HEK293 (cell line): ENCODE data around the gene AFF2.

Experiments used
- CTCF ChIA-PET: fragments of 350-600 bp; formaldehyde crosslinking; extraction: SDS; loops from one replicate; lab custom pipeline; 2021; ENCODE audit warnings: antibody characterized with exemption; lab: Yijun Ruan, JAX
- POLR2A ChIA-PET: fragments of 300-600 bp; formaldehyde crosslinking; extraction: SDS; loops from one replicate; lab custom pipeline; 2020; ENCODE audit warnings: antibody characterized with exemption, inconsistent platforms; lab: Yijun Ruan, JAX
- H3K27ac ChIP-seq: fragments of 200-500 bp; sonication (Bioruptor generic); 2 replicates; pipeline ENCODE4 v1.5.1; 2014; ENCODE audit warnings: low read depth, low read length, control low read depth, inconsistent platforms; ENCODE audit errors: extremely low read depth
- H3K36me3 ChIP-seq, 2 experiments: fragments of 200-500 bp in 1 of 2; sonication (Bioruptor generic) in 1 of 2; 1 replicate in 1 of 2; 2 replicates in 1 of 2; pipeline ENCODE4 v1.5.1; 2014 to 2017; ENCODE audit warnings: inconsistent platforms in 2 of 2, low read length in 2 of 2; ENCODE audit not compliant: control insufficient read depth in 2 of 2, insufficient read depth in 1 of 2
- H3K4me1 ChIP-seq: fragments of 200-500 bp; sonication (Bioruptor generic); 2 replicates; pipeline ENCODE4 v1.5.1; 2014; ENCODE audit warnings: mild to moderate bottlenecking, low read length, inconsistent platforms; ENCODE audit not compliant: control insufficient read depth, insufficient read depth
- H3K4me3 ChIP-seq: 2 replicates; pipeline ENCODE4 v1.5.1; 2011; ENCODE audit warnings: low read depth, mild to moderate bottlenecking, control low read depth, low read length, moderate library complexity
- H3K9me3 ChIP-seq: fragments of 200-500 bp; sonication (Bioruptor generic); 2 replicates; pipeline ENCODE4 v1.5.1; 2014; ENCODE audit warnings: low read depth, low read length, inconsistent platforms; ENCODE audit not compliant: control insufficient read depth, insufficient read depth
- ATF2 ChIP-seq: fragments of 450-650 bp; formaldehyde crosslinking; IDR thresholded peaks from 2 replicates; pipeline ENCODE4 v1.5.1; 2016; ENCODE audit warnings: missing biosample characterization, missing genetic modification characterization, low read depth
- FEZF1 ChIP-seq: fragments of 450-650 bp; formaldehyde crosslinking; IDR thresholded peaks from 2 replicates; pipeline ENCODE4 v1.5.1; 2016; ENCODE audit warnings: missing biosample characterization, missing genetic modification characterization
- IKZF3 ChIP-seq: fragments of 450-650 bp; IDR thresholded peaks from 2 replicates; pipeline ENCODE4 v1.5.0; 2018; ENCODE audit warnings: missing biosample characterization, mild to moderate bottlenecking, missing genetic modification characterization, moderate library complexity
- KLF7 ChIP-seq: fragments of 450-650 bp; formaldehyde crosslinking; IDR thresholded peaks from 2 replicates; pipeline ENCODE4 v1.5.1; 2016; ENCODE audit warnings: missing biosample characterization, missing genetic modification characterization, borderline replicate concordance
- MYNN ChIP-seq: fragments of 450-650 bp; formaldehyde crosslinking; IDR thresholded peaks from 2 replicates; pipeline ENCODE4 v1.5.1; 2016; ENCODE audit warnings: missing biosample characterization, missing genetic modification characterization, borderline replicate concordance
- PRDM1 ChIP-seq: fragments of 450-650 bp; formaldehyde crosslinking; IDR thresholded peaks from 2 replicates; pipeline ENCODE4; 2016; ENCODE audit warnings: missing biosample characterization, missing genetic modification characterization
- PRDM4 ChIP-seq: fragments of 450-650 bp; formaldehyde crosslinking; IDR thresholded peaks from 2 replicates; pipeline ENCODE4 v1.5.1; 2017; ENCODE audit warnings: missing biosample characterization, missing genetic modification characterization
- ZBTB8A ChIP-seq: fragments of 450-650 bp; formaldehyde crosslinking; IDR thresholded peaks from 2 replicates; pipeline ENCODE4 v1.5.1; 2016; ENCODE audit warnings: missing biosample characterization, missing genetic modification characterization
- ZEB2 ChIP-seq: fragments of 450-650 bp; formaldehyde crosslinking; IDR thresholded peaks from 2 replicates; pipeline ENCODE4 v1.5.1; 2016; ENCODE audit warnings: missing biosample characterization, missing genetic modification characterization
- ZNF10 ChIP-seq: fragments of 450-650 bp; formaldehyde crosslinking; IDR thresholded peaks from 2 replicates; pipeline ENCODE4 v1.5.1; 2017; ENCODE audit warnings: missing biosample characterization, missing genetic modification characterization
- ZNF140 ChIP-seq: fragments of 450-650 bp; formaldehyde crosslinking; IDR thresholded peaks from 2 replicates; pipeline ENCODE4 v1.5.1; 2016; ENCODE audit warnings: missing biosample characterization, missing genetic modification characterization
- ZNF184 ChIP-seq: fragments of 450-650 bp; IDR thresholded peaks from 2 replicates; pipeline ENCODE4 v1.5.1; 2018; ENCODE audit warnings: missing biosample characterization, mild to moderate bottlenecking, missing genetic modification characterization
- ZNF2 ChIP-seq: fragments of 450-650 bp; formaldehyde crosslinking; IDR thresholded peaks from 2 replicates; pipeline ENCODE4 v1.5.1; 2016; ENCODE audit warnings: missing biosample characterization, missing genetic modification characterization
- ZNF202 ChIP-seq: fragments of 450-650 bp; formaldehyde crosslinking; IDR thresholded peaks from 2 replicates; pipeline ENCODE4 v1.5.1; 2016; ENCODE audit warnings: missing biosample characterization, missing genetic modification characterization, borderline replicate concordance
- ZNF221 ChIP-seq: fragments of 450-650 bp; formaldehyde crosslinking; IDR thresholded peaks from 2 replicates; pipeline ENCODE4 v1.5.1; 2017; ENCODE audit warnings: missing biosample characterization, missing genetic modification characterization, borderline replicate concordance
- ZNF274 ChIP-seq, 2 experiments: fragments of 200-500 bp in 1 of 2; fragments of 450-650 bp in 1 of 2; sonication (Bioruptor generic) in 1 of 2; formaldehyde crosslinking in 1 of 2; IDR thresholded peaks; 2 replicates each; pipeline versions ENCODE4 v1.5.1 to v1.6.1; 2014 to 2016; ENCODE audit warnings: borderline replicate concordance in 1 of 2, inconsistent platforms in 1 of 2, low read length in 1 of 2, missing biosample characterization in 1 of 2, missing genetic modification characterization in 1 of 2
- ZNF280C ChIP-seq: fragments of 450-650 bp; formaldehyde crosslinking; IDR thresholded peaks from 2 replicates; pipeline ENCODE4 v1.5.1; 2016; ENCODE audit warnings: missing biosample characterization, missing genetic modification characterization
- ZNF324 ChIP-seq: fragments of 450-650 bp; formaldehyde crosslinking; IDR thresholded peaks from 2 replicates; pipeline ENCODE4 v1.5.1; 2016; ENCODE audit warnings: missing biosample characterization, missing genetic modification characterization
- ZNF362 ChIP-seq: fragments of 450-650 bp; formaldehyde crosslinking; IDR thresholded peaks from 2 replicates; pipeline ENCODE4 v1.5.1; 2016; ENCODE audit warnings: missing biosample characterization, missing genetic modification characterization
- ZNF37A ChIP-seq: fragments of 450-650 bp; IDR thresholded peaks from 2 replicates; pipeline ENCODE4 v1.5.1; 2018; ENCODE audit warnings: missing biosample characterization, missing genetic modification characterization
- ZNF416 ChIP-seq: fragments of 450-650 bp; formaldehyde crosslinking; IDR thresholded peaks from 2 replicates; pipeline ENCODE4 v1.5.1; 2016; ENCODE audit warnings: missing biosample characterization, missing genetic modification characterization
- ZNF488 ChIP-seq: fragments of 450-650 bp; formaldehyde crosslinking; IDR thresholded peaks from 2 replicates; pipeline ENCODE4 v1.5.1; 2016; ENCODE audit warnings: missing biosample characterization, missing genetic modification characterization
- ZNF529 ChIP-seq: fragments of 450-650 bp; formaldehyde crosslinking; IDR thresholded peaks from 2 replicates; pipeline ENCODE4 v1.5.1; 2017; ENCODE audit warnings: missing genetic modification characterization, missing biosample characterization; ENCODE audit not compliant: insufficient replicate concordance
- ZNF530 ChIP-seq: fragments of 450-650 bp; formaldehyde crosslinking; IDR thresholded peaks from 2 replicates; pipeline ENCODE4 v1.5.1; 2016; ENCODE audit warnings: low read depth, missing biosample characterization, missing genetic modification characterization
- ZNF561 ChIP-seq: fragments of 450-650 bp; IDR thresholded peaks from 2 replicates; pipeline ENCODE4 v1.5.1; 2018; ENCODE audit warnings: missing biosample characterization, missing genetic modification characterization, borderline replicate concordance
- ZNF610 ChIP-seq: fragments of 450-650 bp; formaldehyde crosslinking; IDR thresholded peaks from 2 replicates; pipeline ENCODE4 v1.5.1; 2016; ENCODE audit warnings: missing biosample characterization, missing genetic modification characterization, borderline replicate concordance
- ZNF623 ChIP-seq: fragments of 450-650 bp; formaldehyde crosslinking; IDR thresholded peaks from 2 replicates; pipeline ENCODE4 v1.5.1; 2016; ENCODE audit warnings: missing biosample characterization, missing genetic modification characterization
- ZNF677 ChIP-seq: fragments of 450-650 bp; IDR thresholded peaks from 2 replicates; pipeline ENCODE4 v1.5.0; 2018; ENCODE audit warnings: missing biosample characterization, mild to moderate bottlenecking, missing genetic modification characterization, moderate library complexity
- ZXDB ChIP-seq: fragments of 450-650 bp; formaldehyde crosslinking; IDR thresholded peaks from 2 replicates; pipeline ENCODE4 v1.5.1; 2016; ENCODE audit warnings: missing biosample characterization, missing genetic modification characterization

AFF2 gene

GRCh38 chrX:148788449-148788848 is 288.0 kb downstream of the AFF2 start:
- POLR2A ChIA-PET, result no interaction called here
- H3K27ac ChIP-seq, result no peak overlapping the region
- no peaks in the 10 kb centered on the region for H3K9me3 ChIP-seq
- TF ChIP-seq ZNF623 (tag by site-specific recombination) (no peak), MYNN (tag by site-specific recombination) (no peak), ZNF324 (tag by site-specific recombination) (no peak), IKZF3 (tag by site-specific recombination) (no peak), ZNF561 (tag by site-specific recombination) (no peak), ZNF416 (no peak), ATF2 (tag by site-specific recombination) (no peak), PRDM1 (tag by site-specific recombination) (no peak), ZNF221 (no peak), ZNF530 (no peak), ZNF2 (tag by site-specific recombination) (no peak), ZXDB (no peak), ZNF280C (no peak), ZNF529 (tag by site-specific recombination) (no peak), ZNF610 (tag by site-specific recombination) (no peak)
- no peak overlapping the region for H3K4me3 ChIP-seq
- no peaks in the 10 kb centered on the region for H3K36me3 ChIP-seq
- H3K4me1 ChIP-seq, result no peaks in the 10 kb centered on the region
- CTCF ChIA-PET, result no interaction called here

- ChIA-PET POLR2A (no interaction called here), CTCF (no interaction called here)
- no peaks in the 10 kb centered on the region for H3K36me3 ChIP-seq
- no peak overlapping the region for H3K27ac ChIP-seq
- TF ChIP-seq ZNF202 (tag by site-specific recombination) (no peak), KLF7 (tag by site-specific recombination) (no peak), ZNF324 (tag by site-specific recombination) (no peak), ZNF10 (tag by site-specific recombination) (no peak), ZNF274 (IDR thresholded peaks at IDR 0.05; ENCODE audit: low read length) (no peak), ZNF274 (tag by site-specific recombination; IDR thresholded peaks at IDR 0.05; ENCODE audit: borderline replicate concordance) (no peak), ZBTB8A (no peak), ZNF184 (tag by site-specific recombination) (no peak), ZNF488 (no peak), ZNF37A (tag by site-specific recombination) (no peak), FEZF1 (tag by site-specific recombination) (no peak), ZNF140 (tag by site-specific recombination) (no peak), PRDM4 (tag by site-specific recombination) (no peak), ZNF362 (tag by site-specific recombination) (no peak), ZNF677 (no peak), ZEB2 (no peak)
- no peaks in the 10 kb centered on the region for H3K9me3 ChIP-seq
- H3K4me3 ChIP-seq, result no peak overlapping the region
- H3K4me1 ChIP-seq, result no peaks in the 10 kb centered on the region
Observed at GRCh38 chrX:148794350-148794749, 293.9 kb downstream of the AFF2 start.
